Urinary bladder (tissue), 4 donors: ENCODE results near the gene DENND4C. TPM values are rescaled to one million over a fixed set of nuclear protein-coding genes. Genes with fewer than 3 reads are reported as not detected.

ENCODE experiments used
- DNase-seq: peaks from one replicate; pipeline ENCODE4 v3.0.0-alpha.2; 2015; ENCODE audit errors: extremely low spot score
- H3K27ac ChIP-seq: one replicate; pipeline ENCODE4 v1.5.1; 2013; ENCODE audit warnings: low read depth, mild to moderate bottlenecking, moderate library complexity
- H3K36me3 ChIP-seq: one replicate; pipeline ENCODE4 v1.6.1; 2013; ENCODE audit warnings: mild to moderate bottlenecking, moderate library complexity; ENCODE audit not compliant: insufficient read depth
- H3K4me1 ChIP-seq: one replicate; pipeline ENCODE4 v1.6.1; 2013; ENCODE audit warnings: mild to moderate bottlenecking, moderate library complexity; ENCODE audit not compliant: insufficient read depth
- H3K4me3 ChIP-seq: one replicate; pipeline ENCODE4 v1.5.1; 2013; ENCODE audit warnings: low read depth, low read length
- WGBS: extraction: QIAGEN DNeasy Blood & Tissue Kit; methylation state at CpG from one replicate; pipeline ENCODE4 v1.1.7; 2013; 5-methylcytosine and 5-hydroxymethylcytosine counted together
- polyA plus RNA-seq: library from polyadenylated mRNA; stranded (reverse); fragments of 200-250 nt; gene quantifications from one replicate; pipeline ENCODE4 v1.2.3, GENCODE V29; 2013
- total RNA-seq: library from RNA; depleted of rRNA; stranded (reverse); fragments of >200 nt; gene quantifications from one replicate; pipeline ENCODE4 v1.2.3, GENCODE V29; 2014
- donor health status: healthy with polysubstance abuse.
- donor health status: healthy.

The DENND4C gene
- total and polyA plus RNA-seq, 2 donors: 27.7 to 196 TPM

DNA sequence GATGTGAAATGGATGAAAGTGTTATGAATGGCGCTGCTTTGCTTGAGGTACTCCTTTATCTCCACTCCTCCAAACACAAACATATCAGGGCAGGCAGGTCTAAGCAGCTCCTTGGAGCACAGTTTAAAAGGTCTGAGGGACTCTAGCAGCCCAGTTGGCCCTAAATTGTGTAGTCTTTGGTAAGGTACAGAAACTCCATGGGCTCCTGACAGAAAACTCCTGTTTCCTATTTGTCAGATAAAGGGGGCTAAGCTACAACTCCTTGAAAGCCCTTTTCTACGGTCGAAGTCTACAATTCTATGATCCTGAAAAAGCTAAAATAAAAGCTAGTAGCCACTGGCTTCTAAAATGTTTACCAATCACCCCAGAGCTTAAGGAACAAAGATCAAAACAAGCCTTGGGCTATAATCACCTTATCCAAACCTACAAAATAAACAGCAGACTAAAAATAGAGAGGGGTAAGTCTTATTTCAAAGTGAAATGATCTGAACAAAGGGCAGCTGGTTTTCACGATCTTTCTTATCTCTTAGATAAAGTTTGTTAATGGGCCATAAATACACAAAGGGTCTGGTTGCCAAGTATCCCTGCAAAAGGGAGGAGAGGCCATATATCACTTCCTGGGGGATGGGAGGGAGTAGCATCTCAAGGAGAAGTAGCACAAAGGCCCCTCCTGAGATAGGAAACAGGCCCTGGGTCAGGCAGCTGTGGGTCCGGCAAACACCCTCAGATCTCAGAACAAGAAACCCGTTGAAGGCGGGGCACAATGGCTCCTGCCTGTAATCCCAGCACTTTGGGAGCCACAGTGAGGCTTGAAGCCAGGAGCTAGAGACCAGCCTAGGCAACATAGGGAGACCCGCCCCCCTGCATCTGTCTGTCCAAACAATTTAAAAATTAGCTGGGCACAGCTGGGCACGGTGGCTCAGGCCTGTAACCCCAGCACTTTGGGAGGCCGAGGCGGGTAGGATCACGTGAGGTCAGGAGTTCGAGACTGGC is 28.3 kb upstream of the DENND4C start:
- 44% methylated on average over 13 of the region's 13 CpGs for WGBS
- no peak overlapping the region for H3K4me3 ChIP-seq
- no peaks in the 10 kb centered on the region for H3K36me3 ChIP-seq
- DNase-seq: no peak
- H3K27ac ChIP-seq: no peak overlapping the region
- peaks cover 1% of the 10 kb centered on the region for H3K4me1 ChIP-seq

- no peak for DNase-seq
- no peak overlapping the region for H3K27ac ChIP-seq
- no peak overlapping the region for H3K4me3 ChIP-seq
- H3K4me1 ChIP-seq: peaks cover 1% of the 10 kb centered on the region
- H3K36me3 ChIP-seq: no peaks in the 10 kb centered on the region
- 94% methylated on average over 5 of the region's 5 CpGs for WGBS
Observed at GRCh38 chr9:19203058-19203457, 27.4 kb upstream of the DENND4C start.

DNA sequence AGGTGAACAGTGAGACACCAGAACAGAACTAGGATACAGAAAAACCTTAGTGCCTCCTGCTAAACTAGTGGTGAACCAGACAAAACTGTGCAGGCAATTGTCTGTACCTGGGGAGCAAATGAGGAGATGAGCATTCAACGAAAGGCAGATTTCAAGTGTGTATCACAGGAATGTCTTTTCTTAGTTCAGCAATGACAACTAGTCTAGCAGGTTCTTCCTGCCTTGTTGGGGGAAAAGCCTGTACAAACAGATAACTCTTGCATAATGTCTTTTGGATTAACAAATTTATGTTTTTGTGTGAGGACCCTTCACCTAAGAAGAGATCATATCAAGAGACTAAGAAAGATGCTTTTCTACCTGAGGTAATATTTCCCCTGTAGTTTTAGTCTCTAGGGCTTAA is 21.8 kb upstream of the DENND4C start:
- 79% methylated on average over 1 of the region's 1 CpG for WGBS
- H3K36me3 ChIP-seq: no peaks in the 10 kb centered on the region
- DNase-seq: no peak

GRCh38 chr9:19209188-19209587 is 21.3 kb upstream of the DENND4C start:
- H3K36me3 ChIP-seq: no peaks in the 10 kb centered on the region
- no peaks in the 10 kb centered on the region for H3K4me1 ChIP-seq
- no peak for DNase-seq
- H3K27ac ChIP-seq: peak overlapping the region; percentile 10
- H3K4me3 ChIP-seq: no peak overlapping the region
- 52% methylated on average over 4 of the region's 4 CpGs for WGBS

More for the DNA sequence above, 21.8 kb upstream of the DENND4C start:
- no peak overlapping the region for H3K4me3 ChIP-seq
- H3K27ac ChIP-seq: no peak overlapping the region
- no peaks in the 10 kb centered on the region for H3K4me1 ChIP-seq

DNA sequence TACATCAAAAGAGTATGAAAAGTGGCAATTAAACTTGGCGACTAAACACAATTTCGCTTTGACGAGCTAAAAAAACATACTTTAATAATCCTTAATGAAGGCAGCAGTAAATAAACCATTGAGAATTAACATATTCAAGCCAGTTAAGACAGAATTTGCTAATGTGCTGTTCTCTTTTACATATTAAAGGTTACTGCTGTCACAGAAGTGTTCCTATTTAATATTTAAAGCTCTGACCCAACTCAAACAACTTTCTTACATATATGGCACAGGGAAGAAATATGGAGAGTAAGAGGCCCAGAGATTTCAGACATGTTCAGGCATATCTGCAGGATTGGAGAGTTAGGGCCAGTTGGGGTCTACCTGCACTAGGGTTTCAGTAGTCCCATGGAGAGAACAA is 16.7 kb upstream of the DENND4C start:
- WGBS: 95% methylated on average over 3 of the region's 3 CpGs
- Histone ChIP-seq H3K36me3 (no peaks in the 10 kb centered on the region), H3K4me3 (no peak overlapping the region), H3K4me1 (no peaks in the 10 kb centered on the region), H3K27ac (no peak overlapping the region)
- DNase-seq: no peak

DNA sequence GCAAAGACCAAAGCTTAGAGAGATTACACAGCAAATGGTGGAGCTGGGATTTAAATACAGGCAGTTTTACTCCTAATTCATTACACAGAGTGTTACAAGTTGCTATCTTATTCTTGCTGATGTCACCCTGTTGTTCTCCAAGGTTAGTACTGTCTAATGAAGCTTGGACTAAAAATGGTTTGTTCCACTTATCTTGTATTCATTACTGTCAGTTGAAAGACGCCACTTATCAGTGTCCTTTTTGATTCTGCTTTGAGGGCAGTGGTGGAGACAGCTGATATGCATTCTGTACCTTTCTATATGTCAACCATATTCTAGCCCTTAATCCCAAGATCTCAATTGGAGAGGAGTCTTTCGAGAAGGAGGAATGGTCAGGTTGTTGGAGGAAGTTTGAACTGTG is 14.0 kb upstream of the DENND4C start:
- no peak for DNase-seq
- Histone ChIP-seq H3K36me3 (no peaks in the 10 kb centered on the region), H3K27ac (no peak overlapping the region), H3K4me3 (no peak overlapping the region), H3K4me1 (no peaks in the 10 kb centered on the region)
- WGBS: 77% methylated on average over 2 of the region's 2 CpGs

DNA sequence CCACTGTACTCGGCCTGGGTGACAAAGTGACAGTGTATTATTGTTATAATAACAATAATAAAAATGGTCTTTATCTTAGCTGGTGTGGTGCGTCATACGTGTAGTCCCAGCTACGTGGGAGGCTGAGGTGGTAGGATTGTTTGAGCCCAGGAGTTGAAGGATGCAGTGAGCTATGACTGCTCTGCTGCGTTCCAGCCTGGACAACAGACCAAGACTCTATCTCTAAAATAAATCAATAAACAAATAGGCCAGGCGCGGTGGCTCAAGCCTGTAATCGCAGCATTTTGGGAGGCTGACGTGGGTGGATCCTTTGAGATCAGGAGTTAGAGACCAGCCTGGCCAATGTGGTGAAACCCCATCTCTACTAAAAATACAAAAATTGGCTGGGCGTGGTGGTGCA is 9.2 kb upstream of the DENND4C start:
- no peak for DNase-seq
- H3K4me3 ChIP-seq: no peak overlapping the region
- H3K27ac ChIP-seq: no peak overlapping the region
- no peaks in the 10 kb centered on the region for H3K36me3 ChIP-seq
- H3K4me1 ChIP-seq: no peaks in the 10 kb centered on the region
- 90% methylated on average over 10 of the region's 10 CpGs for WGBS

DNA sequence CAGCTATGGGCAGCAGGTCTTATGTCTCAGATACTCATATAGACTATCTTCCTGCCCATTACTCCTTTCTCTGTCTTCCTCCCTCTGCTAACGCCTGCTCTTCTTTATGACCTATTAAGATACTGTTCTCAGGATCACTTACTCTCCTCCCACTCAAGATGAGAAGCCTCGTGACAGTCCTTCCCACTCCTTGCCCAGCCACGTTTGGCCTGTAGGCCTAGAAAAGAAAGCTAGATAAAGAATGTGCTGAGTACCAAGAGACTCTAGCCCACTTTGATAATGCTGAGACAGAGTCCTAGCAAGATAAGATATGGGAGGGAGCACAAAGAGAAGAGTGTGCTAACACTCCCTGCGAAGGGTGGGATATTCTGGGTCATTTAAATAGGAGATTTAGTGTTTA is 6.8 kb upstream of the DENND4C start:
- H3K4me3 ChIP-seq: no peak overlapping the region
- H3K36me3 ChIP-seq: no peaks in the 10 kb centered on the region
- no peak overlapping the region for H3K27ac ChIP-seq
- WGBS: 55% methylated on average over 4 of the region's 4 CpGs
- DNase-seq: no peak
- H3K4me1 ChIP-seq: no peaks in the 10 kb centered on the region

DNA sequence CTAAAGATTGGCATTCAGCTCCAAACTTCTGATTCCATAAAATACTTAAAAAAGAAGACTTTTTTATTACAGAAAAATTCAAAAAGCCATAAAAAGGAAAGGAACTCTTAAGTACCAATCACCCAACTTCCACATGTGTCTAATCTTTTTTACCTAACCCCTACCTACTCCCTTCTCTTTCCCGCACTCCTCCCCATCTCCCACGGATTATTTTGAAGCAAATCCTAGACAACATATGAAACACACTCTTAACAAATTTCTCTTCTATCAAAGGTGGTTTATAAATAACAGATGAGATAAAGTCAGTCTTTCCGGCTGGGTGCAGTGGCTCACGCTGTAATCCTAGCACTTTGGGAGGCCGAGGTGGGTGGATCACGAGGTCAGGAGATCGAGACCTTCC is 5.9 kb upstream of the DENND4C start:
- 86% methylated on average over 7 of the region's 7 CpGs for WGBS
- Histone ChIP-seq H3K27ac (no peak overlapping the region), H3K4me1 (no peaks in the 10 kb centered on the region), H3K4me3 (no peak overlapping the region), H3K36me3 (no peaks in the 10 kb centered on the region)
- DNase-seq: no peak

DNA sequence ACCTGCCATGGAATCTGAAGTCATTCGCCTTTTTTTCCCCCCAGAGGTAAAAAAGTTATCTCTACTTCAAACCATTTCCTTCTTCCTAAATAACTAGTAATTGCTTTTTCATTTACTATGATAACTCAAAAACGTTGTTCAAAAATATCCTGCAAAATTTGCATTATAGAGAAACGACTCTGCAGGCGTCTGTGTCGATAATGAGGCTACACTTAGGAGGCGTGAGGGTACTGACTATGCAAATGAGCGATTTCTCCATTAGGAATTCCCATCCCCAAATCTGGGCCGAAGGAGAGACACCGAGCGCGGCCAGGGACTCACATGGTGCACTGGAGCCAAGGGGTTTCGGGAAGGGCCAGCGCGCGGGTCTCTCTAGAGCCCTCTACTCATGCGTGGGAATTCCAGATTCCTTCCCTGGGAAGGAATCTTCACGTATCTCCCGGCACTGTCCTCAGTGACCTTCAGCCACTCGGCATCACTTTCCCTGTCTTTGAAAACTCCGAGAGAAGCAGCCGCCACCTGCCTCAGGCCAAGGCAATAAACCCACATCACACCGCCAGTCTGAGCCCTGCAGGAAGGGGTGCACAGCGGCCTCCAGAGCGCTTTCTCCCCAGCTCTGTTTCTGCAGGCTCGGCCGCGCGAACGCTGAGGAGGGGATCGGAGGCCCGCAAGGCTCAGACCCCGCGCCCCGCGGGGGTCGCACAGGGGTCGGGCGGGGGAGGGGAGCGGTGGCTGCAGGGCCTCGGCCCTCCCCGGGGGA is 718 bp upstream of the DENND4C start:
- DNase-seq: no peak
- 6% methylated on average over 41 of the region's 41 CpGs for WGBS
- Histone ChIP-seq H3K27ac (peak overlapping the region; percentile 72), H3K36me3 (no peaks in the 10 kb centered on the region), H3K4me3 (peak overlapping the region; percentile 95), H3K4me1 (no peaks in the 10 kb centered on the region)

- 3% methylated on average over 35 of the region's 35 CpGs for WGBS
- Histone ChIP-seq H3K36me3 (no peaks in the 10 kb centered on the region), H3K4me3 (peak overlapping the region; percentile 95), H3K4me1 (no peaks in the 10 kb centered on the region), H3K27ac (peak overlapping the region; percentile 99)
- DNase-seq: no peak
Observed at GRCh38 chr9:19231126-19231903, 822 bp downstream of the DENND4C start.

- no peak overlapping the region for H3K27ac ChIP-seq
- peak overlapping the region; percentile 95 for H3K4me3 ChIP-seq
- DNase-seq: no peak
- no peaks in the 10 kb centered on the region for H3K36me3 ChIP-seq
- no peaks in the 10 kb centered on the region for H3K4me1 ChIP-seq
- 9% methylated on average over 14 of the region's 14 CpGs for WGBS
Observed at GRCh38 chr9:19231904-19232822, 1.7 kb downstream of the DENND4C start.
